DOHH2 (cell line): ENCODE data around the gene ING2.

Experiments used
- CTCF ChIP-seq: fragments of 200-600 bp; sonication (generic); IDR thresholded peaks from one replicate; pipeline ENCODE4 v1.5.1; 2014; ENCODE audit warnings: antibody characterized with exemption, mild to moderate bottlenecking, low read depth, low read length; ENCODE audit not compliant: poor library complexity, severe bottlenecking
- EZH2phosphoT487 ChIP-seq: fragments of 200-600 bp; sonication (generic); IDR thresholded peaks from 2 replicates; pipeline ENCODE4 v1.6.1; 2017; ENCODE audit warnings: borderline replicate concordance, mild to moderate bottlenecking, antibody characterized with exemption, low read length, moderate library complexity, mixed read lengths

- TF ChIP-seq CTCF (no peak), EZH2phosphoT487 (no peak)
These were observed 34.0 kb upstream of the ING2 start for GRCh38 chr4:183470821-183471220.
